ENCODE results near the gene WDR45B.

Gene WDR45B

DNA sequence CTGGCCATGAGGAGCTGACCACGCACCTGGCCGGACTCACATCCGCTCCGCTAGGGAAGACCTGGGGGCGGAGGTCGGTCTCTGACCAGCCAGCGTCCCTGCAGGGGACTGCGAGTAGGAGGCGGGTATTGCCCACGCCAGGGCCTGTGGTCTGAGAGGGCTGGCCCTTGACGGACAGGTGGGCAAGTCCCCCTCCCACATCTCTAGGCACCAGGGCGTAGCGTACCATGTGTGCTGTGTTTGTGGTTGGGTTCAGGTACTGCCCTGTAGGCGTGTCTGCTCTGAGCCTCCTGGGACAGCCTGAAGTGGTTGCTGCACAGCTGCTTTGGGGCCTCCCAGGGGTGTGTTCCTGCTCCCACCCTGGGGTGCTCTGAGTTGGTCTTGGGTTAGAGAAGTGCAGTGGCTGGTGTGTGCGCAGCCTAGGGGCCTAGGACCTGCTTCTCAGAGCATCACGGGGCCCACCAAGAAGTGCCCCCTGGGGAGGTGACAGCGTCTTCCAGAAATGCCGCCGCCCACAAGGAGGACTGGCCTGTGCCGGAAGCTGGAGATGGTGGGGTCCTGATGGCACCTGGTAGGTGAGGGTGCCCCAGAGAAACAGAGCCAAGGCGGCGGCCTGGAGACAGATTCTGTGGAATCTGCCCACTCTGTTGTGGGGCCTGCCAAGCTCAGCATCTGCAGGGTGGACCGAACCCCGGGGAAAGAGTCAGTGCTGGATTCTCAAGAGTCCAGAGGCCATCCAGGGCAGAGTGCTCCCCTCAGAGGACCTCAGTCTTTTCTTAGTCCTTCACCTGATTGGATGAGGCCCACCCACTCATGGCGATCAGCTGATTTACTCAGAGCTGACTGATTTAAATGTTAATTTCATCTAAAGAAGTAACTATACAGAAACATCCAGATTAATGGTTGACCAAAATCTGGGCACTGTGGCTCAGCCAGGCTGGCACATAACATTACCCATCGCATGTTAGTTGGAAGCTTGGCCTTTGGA lies 48.3 kb downstream of the WDR45B start:
- TF ChIP-seq USF1 (IDR thresholded peaks at IDR 0.05) (no peak), FOXM1 (IDR thresholded peaks at IDR 0.05; ENCODE audit: borderline replicate concordance, low read depth) (no peak), CREB1 (IDR thresholded peaks at IDR 0.05; ENCODE audit: low read depth) (no peak), CEBPB (IDR thresholded peaks at IDR 0.05) (no peak), EP300 (IDR thresholded peaks at IDR 0.05; ENCODE audit: borderline replicate concordance) (no peak), TEAD4 (IDR thresholded peaks at IDR 0.05) (no peak), TAF1 (IDR thresholded peaks at IDR 0.05; ENCODE audit: low read depth) (no peak), TCF12 (IDR thresholded peaks at IDR 0.05; ENCODE audit: low read depth) (no peak), YY1 (IDR thresholded peaks at IDR 0.05; ENCODE audit: low read depth) (no peak)
- TF ChIP-seq, protein P1, sequence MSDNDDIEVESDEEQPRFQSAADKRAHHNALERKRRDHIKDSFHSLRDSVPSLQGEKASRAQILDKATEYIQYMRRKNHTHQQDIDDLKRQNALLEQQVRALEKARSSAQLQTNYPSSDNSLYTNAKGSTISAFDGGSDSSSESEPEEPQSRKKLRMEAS (IDR thresholded peaks at IDR 0.05), result no peak

GRCh38 chr17:82598256-82599119 lies 49.8 kb downstream of the WDR45B start:
- TF ChIP-seq TCF12 (IDR thresholded peaks at IDR 0.05; ENCODE audit: low read depth), result no peak
- no peak for TF ChIP-seq REST (IDR thresholded peaks at IDR 0.05; ENCODE audit: low read depth)
- TF ChIP-seq EGR1 (IDR thresholded peaks at IDR 0.05), result no peak
- TF ChIP-seq TEAD4 (IDR thresholded peaks at IDR 0.05), result no peak
- TF ChIP-seq USF1 (IDR thresholded peaks at IDR 0.05), result no peak
- TF ChIP-seq, protein P1 (IDR thresholded peaks at IDR 0.05), result no peak

DNA sequence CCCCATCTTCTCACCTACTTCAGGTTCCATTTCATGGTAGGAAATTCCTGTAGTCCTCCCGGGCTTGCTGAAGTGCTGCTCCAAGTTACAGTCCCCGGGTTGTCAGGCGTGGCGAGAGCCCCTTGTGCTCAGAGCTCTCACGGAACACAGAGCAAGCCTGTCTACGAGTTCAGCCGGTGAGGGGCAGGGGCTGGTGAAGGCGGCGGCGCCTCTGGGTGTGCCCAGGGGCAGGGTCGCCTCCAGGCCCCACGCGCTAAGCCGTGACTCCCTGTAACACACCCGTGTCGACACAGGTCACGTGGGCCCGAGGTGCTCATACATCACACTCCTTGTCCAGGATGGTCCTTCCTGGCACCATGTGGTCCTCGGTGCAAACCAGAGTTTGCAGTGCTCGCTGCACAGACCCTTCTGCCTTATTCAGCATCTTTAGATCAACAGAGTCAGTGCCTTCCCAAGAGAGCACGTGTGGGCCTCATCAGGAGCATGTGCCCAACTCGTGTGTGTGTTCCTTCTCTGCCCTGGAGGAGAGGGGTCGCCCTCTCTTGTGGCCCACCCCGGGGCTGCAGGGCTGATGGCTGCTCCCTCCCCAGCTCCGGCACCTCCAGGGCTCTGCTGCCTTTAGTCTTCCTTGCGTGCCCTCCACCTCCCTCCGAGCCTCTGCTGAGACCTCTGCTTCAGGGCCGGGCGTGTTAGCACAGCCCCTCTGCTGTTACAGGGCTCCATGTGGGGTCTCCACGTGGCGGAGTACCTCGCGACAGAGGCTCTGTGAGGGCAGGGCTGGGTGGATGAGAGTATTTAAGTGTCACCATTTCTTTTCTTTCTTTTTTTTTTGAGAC lies 51.2 kb downstream of the WDR45B start:
- no peak for TF ChIP-seq FOXM1 (IDR thresholded peaks at IDR 0.05; ENCODE audit: borderline replicate concordance, low read depth)
- TF ChIP-seq NFIC (IDR thresholded peaks at IDR 0.05), result no peak
- no peak for TF ChIP-seq ZBTB7A (IDR thresholded peaks at IDR 0.05; ENCODE audit: low read depth)
- no peak for TF ChIP-seq CREB1 (IDR thresholded peaks at IDR 0.05; ENCODE audit: low read depth)
- no peak for TF ChIP-seq EP300 (IDR thresholded peaks at IDR 0.05; ENCODE audit: borderline replicate concordance)
- TF ChIP-seq TCF12 (IDR thresholded peaks at IDR 0.05; ENCODE audit: low read depth), result no peak
- TF ChIP-seq TAF1 (IDR thresholded peaks at IDR 0.05; ENCODE audit: low read depth), result no peak
- TF ChIP-seq USF1 (IDR thresholded peaks at IDR 0.05), result no peak
- TF ChIP-seq CEBPB (IDR thresholded peaks at IDR 0.05), result no peak
- TF ChIP-seq, protein P1 (IDR thresholded peaks at IDR 0.05), result no peak

DNA sequence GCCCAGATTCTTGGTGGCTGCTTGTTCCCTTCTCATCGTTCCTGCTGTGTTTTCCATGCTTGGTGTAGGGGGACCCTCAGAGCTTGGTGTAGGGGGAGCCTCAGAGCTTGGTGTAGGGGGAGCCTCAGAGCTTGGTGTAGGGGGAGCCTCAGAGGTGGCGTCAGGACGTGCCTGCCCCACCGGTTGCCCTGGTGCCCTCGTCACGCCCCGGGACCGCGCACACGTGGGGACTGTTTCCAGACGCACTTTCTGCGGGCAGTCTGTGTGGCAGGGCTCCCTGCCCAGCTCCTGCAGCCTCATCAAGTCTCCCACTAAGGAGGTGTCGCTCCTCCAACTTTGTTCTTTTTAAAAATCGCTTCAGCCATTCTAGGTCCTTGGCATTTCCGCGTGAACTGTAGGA lies 51.9 kb downstream of the WDR45B start:
- no peak for TF ChIP-seq EP300 (IDR thresholded peaks at IDR 0.05; ENCODE audit: borderline replicate concordance)
- no peak for TF ChIP-seq EGR1 (IDR thresholded peaks at IDR 0.05)
- TF ChIP-seq CREB1 (IDR thresholded peaks at IDR 0.05; ENCODE audit: low read depth), result no peak
- no peak for TF ChIP-seq TAF1 (IDR thresholded peaks at IDR 0.05; ENCODE audit: low read depth)
- no peak for TF ChIP-seq YY1 (IDR thresholded peaks at IDR 0.05; ENCODE audit: low read depth)
- no peak for TF ChIP-seq REST (IDR thresholded peaks at IDR 0.05; ENCODE audit: low read depth)
- TF ChIP-seq, protein P1 (IDR thresholded peaks at IDR 0.05), result no peak
- no peak for TF ChIP-seq FOXM1 (IDR thresholded peaks at IDR 0.05; ENCODE audit: borderline replicate concordance, low read depth)
- no peak for TF ChIP-seq CEBPB (IDR thresholded peaks at IDR 0.05)

Measured in Ishikawa (cell line).